AML-193 (cell line): ENCODE data around the gene CHST15.

Source experiments
- DNase-seq, 2 experiments: peaks; one replicate each; lab custom pipeline; 2025; lab: John Stamatoyannopoulos, UW

CHST15 gene

DNA sequence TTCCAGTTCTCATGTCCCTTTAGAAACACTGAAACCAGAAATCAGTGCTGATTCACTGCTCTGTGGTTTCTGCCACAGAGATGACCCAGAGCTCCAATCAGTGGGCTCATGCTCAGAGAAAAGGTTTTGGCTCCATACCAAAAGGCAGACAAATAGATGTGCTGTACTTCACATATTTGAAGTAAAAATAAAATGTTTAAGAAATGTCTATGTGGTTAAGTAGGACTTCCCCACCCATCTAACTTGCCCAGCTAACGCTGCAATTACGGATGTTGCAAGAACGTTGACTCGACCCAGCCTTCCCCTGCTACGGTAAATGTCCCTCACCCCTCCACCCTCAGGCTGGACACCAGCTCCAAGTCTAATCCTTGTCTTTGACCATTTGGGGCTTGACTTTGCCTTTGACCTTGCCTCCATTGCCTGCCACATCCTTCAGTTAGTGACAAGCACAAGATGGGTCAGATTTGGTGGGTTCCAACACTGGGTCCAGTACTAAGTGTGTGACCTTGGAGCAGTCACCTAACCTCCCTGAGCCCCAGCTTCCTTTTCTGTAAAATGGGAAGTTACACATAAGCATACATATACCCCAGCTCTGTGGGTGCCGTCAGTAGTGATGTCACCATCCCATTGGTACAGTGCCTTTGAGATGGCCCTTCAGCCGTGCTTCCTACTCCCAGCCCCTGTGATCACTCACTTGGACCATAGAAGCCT is 95.8 kb downstream of the CHST15 start:
- peak; percentile 26 to 62 for DNase-seq

DNA sequence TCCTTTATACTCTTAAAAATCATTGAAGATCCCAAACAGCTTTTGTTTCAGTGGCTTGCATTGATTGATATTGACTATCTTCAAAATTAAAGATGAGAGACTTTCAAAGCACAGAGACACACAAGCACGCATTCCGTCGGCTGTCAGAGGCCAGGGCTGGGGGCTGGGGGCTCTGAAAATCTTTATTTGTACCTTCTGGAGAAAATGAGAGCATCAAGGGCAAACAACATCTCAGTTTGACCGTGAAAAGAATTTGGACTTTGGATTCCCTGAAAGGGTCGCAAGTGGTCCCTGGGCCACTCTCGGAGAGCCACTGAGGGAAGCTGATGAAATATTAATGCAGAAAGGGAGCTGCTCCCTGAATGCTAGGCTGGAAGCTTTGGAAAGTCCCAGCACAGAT is 96.4 kb downstream of the CHST15 start:
- no peak for DNase-seq

DNA sequence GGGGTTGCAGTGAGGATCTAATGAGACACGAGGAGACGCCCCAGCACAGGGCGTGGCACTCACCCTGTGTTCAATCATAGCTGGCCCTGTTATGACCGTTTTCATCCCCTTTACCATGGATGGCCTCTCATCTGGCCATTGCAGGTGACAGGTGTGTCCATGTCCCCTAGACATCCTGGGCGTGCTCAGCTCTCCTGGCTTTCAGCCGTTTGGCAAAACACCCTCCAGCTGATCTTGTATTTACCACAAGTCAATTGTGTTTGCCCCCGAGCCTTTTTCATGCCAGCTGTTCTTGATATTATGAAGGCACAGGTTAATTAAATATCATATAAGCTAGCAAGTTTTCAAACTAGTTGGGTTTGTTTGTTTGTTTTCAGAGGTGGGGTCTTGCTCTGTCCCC is 97.1 kb downstream of the CHST15 start:
- DNase-seq, result no peak

DNA sequence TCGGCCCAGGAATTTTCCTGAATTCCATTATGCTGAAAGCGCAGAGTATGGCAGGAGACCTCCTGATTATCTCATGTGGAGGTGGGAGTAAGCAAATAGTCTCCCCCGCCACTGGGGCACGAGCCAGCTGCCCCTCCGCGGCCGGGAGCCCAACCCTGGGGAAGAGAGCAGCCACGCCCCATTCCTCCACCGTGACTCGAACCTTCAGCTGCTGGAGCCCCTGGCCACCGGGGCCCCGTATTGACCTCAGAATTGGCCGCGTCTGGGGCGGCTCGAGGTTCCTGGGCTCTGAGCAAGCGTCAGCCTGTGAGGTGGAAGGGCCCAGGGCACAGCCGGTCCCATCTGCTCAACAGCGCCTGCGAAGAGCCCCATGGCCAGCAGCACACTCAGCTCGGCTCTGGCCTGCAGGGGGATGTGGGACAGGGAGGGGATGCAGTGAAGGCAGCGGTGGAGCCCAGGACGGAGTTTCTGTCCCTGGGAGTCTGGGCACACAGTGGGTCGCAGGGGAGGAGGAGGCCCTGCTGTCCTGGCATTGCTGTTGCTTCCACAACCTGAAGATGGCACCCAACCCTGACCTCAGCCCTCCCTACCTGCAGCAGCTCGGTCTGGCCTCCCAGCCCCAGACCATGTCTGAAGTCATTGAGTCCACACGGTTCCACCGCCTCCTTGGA is 97.8 kb downstream of the CHST15 start:
- DNase-seq, result peak in 1 of 2 experiments; percentile 1

DNA sequence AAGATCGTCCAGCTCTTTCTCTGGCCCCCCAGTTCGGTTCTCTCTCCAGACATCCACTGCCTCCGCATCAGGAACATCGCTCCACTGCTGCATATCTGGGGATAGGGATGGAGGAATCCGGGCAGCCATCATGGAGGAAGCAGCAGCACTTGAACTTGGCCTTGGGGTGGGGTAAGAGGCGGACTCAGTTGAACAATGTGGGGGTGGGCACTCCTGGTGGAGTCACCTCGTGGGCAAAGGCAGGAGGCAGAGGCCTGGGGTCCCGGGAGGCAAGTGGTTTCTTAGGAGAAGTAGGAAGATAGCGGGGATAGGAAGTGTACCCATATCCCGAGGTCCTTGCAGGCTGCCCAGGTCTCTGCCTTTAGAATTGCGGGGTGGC is 98.3 kb downstream of the CHST15 start:
- DNase-seq, result no peak

DNA sequence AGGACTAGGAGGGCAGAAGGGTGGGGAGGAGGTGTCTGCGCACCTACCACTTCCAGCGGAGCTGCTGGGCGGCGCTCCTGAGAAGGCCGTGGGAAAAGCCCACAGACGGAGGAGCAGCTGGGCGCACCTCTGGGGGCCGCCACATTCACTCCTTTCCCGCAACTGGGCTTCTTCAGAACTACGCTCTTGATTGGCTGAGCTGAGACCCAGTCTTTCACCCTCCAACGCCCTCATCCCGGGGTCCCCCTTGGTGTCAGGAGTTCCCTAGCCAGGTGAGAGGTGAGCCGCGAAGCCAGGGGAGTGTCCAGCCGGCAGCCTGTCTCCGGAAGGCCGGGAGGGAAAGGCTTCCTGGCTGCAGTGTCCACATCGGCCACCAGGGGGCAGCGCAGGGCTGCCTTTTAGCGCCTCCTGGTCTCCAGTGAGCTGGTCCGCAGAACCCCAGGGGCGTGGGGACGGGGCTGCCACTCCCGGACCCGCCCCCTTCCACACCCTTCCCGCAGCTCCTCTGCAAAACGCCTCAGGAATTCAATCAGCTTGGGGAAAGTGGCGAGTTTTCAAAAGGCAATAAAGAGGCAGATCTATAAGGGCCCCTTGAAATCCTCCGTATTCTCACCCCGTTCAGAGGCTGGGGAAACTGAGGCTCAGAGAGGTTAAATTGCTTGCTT is 98.8 kb downstream of the CHST15 start:
- peak; percentile 17 for DNase-seq

DNA sequence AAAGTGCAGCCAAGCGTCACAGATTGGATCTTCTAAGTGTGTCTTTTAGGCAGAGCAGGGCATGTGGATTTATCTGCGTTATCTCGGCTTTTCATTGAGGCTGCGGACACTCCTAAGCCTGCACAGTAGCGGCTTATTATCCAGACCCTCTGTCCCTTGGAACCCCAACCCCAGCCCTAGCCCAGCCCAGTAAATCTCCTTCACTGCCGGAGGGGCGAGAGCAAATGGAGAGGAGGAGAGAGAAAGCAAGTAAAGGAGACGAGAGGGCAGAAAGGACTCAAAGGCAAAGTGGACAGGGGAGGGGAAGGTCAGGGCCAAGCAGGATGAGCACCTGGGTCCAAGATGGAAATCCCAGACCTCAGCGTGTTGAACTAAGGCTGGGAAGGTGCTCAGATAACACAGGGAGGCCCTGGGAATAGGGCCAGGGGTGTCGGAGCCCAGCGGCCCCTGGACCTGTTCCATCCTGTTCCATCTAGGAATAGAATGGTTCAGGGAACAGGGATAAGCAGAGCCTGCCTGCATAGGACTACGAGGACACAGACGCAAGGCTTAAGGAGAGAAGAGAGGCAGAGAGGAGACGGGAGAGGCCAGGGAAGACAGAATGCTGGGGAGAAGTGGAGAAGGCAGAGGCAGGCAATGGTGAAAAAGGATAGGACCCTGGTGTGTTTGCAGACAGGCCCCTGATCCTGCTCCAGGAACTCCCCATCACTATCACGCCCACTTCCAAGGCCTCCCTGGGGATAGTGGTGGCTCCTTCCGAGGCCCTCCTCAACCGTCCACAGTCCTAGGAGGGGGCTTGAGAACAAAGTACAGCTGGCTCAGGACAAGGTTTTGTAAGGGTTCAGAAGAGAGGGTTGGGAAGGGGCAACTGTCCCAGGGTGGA is 99.6 kb downstream of the CHST15 start:
- DNase-seq, result no peak

DNA sequence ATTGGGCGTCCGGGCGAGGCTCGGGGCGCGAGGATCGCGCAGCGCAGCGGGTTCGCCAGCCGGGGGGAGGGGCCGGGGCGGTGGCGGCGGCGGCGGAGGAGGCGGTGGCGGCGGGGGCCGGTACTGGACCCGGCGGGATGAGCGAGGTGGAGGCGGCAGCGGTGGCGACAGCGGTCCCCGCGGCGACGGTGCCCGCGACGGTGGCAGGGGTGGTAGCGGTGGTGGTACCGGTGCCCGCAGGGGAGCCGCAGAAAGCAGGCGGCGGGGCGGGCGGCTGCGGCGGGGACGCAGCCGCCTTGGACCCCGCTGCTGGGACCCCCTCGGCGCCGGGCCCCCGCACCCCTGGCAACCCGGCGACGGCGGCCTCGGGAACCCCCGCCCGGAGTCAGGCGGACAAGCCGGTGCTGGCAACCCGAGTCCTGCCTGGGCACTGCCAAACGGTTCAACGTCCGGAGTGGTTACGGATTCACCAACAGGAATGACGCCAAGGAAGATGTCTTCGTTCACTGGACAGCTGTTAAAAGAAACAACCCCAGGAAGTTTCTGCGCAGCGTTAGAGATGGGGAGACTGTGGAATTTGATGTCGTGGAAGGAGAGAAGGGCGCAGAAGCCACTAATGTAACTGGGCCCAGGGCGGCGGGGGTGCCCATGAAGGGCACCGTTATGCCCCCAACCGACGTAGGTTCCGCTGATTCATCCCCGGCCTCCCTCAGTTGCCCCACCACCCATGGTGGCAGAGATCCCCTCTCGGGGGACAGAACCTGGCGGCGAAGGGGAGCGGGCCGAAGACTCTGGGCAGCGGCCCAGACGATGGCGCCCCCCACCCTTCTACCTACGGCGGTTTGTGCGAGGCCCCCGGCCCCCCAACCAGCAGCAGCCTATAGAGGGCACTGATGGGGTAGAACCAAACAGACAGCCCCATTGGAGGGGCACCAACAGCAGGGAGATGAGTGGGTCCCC is 101.5 kb downstream of the CHST15 start:
- DNase-seq, result no peak

DNA sequence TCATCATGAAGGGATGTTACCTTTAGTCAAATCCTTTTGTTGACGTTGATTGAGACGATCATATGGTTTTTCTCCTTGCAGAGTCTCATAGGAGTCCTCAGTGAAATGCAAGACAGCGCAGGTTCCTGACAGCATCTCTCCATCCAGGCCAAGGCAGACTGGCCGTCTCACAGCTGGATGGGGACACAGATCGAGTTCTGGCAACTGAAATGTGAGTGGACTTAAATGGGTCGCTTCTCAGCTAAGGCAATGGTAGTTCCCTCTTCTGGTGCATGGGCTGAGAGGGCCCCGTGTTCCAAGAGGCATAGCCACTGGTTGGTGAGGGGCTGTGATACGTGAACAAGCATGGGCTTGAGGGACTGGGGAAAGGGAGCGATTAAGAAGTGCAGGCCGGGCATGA is 102.5 kb downstream of the CHST15 start:
- no peak for DNase-seq

DNA sequence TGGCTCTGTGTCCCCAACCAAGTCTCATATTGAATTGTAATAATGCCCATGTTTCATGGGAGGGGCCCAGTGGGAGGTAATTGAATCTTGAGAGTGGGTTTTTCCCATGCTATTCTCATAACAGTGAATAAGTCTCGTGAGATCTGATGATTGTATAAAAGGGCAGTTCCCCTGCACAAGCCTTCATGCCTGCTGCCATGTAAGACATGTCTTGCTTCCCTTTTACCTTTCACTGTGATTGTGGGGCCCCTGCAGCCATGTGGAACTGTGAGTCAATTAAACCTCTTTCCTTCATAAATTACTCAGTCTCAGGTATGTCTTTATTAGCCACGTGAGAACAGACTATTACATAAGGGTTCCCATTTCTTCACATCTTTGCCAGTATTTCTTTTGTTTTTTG is 104.7 kb downstream of the CHST15 start:
- DNase-seq, result no peak

DNA sequence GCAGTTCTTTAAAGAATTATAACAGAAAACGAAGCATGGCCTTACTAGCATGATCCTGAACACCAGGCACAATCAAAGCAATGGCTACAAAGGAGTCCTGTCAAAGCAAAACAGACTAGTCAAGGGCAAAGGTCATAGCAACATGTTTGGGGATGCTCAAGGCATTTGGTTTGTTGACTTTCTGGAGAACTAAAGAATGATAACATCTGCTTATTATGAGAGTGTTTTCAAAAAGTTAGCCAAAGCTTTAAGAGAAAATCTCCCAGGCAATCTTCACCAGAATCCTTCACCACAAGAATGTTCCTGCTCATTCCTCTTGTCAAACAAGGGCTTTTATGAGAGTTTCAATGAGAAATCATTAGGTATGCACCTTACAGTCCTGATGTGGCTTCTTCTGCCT is 106.7 kb downstream of the CHST15 start:
- no peak for DNase-seq

DNA sequence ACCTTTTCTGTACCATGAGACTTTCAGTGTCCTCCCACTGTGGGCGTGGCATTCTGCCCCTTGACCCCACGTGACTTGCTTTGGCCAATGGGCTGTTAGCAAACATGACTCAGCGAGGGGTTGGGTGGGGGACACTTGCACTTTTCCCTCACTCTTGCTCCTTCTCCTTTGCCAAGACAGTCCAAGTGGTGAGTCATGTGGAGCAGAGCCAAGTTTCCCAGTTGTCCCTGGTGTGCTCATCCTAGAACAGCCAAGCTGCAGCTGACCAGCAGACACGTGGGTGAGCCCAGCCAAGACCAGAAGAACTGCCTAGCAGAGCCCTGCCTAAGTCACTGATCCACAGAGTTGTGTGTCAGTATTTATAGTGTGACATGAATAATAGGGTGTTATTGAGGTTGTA is 119.0 kb downstream of the CHST15 start:
- no peak for DNase-seq

DNA sequence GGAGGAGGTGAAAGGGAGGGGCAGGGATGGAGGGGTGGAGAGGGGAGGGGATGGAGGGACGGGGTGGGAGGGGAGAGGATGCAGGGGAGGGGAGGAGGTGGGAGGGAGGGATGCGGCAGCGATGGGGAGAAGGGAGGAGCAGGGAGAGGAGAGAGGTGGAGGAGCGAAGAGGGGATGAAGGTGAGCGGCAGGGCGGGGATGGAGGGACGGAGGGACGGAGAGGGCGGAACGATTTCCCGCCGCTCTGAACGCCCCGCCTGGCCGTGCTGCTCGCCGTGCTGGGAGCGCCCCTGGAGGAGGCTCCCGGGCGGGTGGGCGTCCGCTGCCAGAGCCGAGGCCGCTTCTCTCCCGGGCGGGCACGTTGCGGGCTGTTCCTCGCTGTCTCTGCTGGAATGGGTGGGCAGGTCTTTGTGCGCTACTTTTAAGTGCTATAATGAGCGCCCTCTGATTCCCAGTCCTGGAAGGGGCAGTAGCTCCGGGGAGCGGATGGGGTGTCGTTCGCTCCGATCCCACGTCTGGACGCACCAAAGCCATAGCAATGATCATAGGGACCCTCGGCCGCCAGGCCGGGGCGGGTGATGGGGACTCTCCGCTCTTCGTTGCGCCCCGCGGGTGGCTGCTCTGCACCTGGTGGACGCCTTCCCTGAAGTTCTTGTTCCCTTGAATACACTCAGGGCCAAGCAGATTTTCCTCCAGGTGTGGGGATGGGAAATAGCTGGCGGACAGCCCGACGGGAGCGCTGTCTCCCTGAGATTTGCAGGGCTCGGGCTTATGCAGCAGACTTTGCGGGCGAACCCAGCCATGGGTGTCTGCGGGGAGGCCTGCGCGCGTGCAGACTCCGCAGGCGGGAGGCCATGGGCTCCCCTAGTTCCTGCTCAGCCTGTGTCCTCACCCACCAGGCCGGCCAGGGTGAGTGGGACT is 120.7 kb downstream of the CHST15 start:
- no peak for DNase-seq

DNA sequence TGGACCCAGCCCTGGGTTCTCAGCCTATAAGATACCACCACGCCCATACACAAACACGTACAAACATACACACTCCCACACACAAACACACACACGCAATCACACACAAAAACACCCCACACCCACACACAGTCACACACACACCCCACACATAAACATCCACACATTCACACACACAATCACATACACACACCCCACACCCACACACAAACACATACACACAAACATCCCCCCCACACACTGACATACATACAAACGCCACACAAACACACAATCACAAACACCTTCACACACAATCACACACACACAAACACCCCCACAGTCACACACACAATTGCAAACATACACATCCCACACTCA is 122.5 kb downstream of the CHST15 start:
- DNase-seq, result no peak

DNA sequence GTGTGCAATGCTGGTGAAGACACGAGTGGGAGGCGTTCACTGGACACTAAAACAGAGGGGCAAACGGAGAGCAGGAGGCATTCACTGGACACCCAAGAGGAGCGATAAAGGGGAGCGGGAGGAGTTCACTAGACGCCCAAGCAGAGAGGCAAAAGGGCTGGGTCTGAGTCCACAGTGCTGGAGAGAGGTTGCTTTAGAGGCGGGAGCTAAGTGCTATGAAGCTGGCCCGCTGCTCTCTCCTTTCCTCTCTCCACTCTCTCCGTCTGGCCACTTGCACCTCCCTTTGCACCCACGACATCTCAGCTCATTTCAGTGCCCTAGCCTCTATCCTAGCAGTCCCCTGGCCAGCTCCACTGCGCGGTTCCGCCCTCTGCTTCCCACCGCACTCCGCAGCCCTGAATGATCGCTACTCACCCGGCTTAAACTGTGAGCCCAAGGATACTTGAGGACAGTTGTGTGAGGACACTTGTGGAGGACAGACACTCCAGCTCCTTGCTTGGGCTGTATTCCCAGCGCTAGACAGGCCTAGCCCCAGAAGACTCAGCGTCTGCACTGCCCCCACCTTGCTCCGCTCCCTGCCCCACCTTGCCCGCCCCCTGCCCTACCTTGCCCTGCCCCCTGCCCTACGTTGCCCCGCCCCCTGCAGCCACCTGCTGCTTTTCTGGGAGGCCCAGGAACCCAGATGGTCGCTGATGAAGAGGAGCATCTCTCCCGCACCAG is 123.0 kb downstream of the CHST15 start:
- DNase-seq, result no peak

DNA sequence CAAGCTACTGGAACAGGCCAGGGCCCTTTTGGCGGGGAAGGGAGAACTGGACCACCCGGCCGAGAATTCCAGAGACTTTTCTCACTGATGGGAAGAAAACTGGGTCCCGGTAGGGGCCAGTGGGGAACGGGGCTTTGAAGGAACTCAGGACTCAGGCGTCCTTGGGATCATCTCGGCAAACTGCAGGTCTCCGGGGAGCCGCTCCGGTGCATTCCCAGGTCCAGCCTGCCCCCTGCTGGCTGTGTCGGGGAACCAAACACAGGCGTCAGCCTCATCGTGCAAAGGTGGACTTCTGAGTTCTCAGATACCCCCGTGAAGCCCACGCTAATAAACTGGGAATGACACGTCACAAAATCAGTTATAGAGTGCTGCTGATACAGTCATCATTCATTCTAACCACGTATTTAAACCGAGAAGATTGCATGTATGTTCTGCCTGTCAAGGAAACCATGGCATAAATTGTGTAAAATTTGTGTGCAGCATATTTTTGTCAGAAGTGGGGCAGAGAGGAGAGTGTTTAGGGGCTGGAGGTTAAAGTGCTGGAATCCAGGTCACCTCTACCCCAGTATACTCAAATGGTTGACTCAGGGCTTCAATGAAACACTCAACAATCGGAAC is 125.7 kb downstream of the CHST15 start:
- peak; percentile 12 to 27 for DNase-seq

DNA sequence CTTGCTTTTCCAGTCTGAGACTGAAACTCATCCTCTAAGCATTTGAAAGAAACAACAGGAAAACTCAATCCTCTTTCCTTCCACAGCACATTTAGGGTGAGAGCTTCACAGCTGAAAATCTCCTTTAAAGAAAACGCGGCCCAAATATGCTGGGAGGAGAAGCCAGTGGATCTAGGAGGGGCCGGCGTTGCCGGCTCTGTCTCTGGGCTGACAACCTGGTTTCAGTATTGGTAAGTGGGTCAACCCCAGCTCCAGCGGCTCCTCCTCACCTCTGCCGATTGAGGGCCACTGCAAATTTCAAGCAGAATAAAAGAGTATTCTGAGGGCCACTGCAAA is 126.5 kb downstream of the CHST15 start:
- DNase-seq, result no peak

DNA sequence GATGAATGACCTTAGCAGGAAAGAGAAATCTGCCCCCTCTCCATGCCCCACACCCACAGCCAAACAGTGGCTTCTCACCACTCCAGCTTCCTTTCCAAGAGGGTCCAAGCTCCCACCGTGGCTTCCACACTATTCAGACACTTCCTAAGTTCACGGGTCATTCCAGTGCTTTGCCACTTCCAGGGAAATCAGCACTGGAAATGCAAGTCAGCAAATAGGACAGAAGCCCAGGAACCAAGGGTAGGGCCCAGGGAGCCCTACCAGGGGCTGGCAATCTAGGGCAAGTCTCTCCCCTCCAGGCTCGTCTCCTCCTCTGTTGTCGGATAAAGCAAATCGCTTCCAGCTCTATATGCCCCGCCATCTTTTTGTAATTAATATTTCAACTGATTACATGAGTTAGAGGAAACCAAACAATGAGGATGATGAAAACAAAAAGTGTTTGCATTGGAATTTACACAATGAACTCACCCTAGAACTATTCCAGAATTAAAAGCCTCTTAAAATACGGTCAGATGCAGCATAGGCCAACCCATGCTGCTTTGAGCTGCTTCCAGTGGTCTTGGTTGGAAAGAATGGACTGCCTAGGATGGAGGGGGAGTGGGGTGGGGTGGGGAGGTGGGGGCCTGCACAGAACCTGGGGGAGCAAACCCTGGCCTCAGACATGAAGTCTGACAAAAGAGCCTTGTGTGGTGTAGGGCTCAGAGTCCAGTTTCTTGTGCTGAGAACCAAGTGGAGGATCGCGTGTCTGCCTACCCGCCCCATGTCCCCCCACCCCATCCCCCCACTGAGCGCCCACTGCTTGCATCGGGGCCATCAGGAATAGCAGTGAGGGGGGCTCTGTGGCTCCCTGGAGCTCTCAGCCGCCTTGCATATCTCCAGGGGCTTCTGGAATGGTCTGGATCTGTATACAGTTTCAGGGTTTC is 127.2 kb downstream of the CHST15 start:
- DNase-seq, result no peak
